RPMI8226 (cell line): Measurements from ENCODE around the gene IFNLR1.

Experiments
- DNase-seq: peaks from one replicate; pipeline ENCODE4 v3.0.0-alpha.2; 2015

Gene IFNLR1

GRCh38 chr1:24175033-24175755 lies 11.9 kb downstream of the IFNLR1 start:
- DNase-seq, result no peak

GRCh38 chr1:24173638-24174575 lies 13.2 kb downstream of the IFNLR1 start:
- DNase-seq, result no peak

DNA sequence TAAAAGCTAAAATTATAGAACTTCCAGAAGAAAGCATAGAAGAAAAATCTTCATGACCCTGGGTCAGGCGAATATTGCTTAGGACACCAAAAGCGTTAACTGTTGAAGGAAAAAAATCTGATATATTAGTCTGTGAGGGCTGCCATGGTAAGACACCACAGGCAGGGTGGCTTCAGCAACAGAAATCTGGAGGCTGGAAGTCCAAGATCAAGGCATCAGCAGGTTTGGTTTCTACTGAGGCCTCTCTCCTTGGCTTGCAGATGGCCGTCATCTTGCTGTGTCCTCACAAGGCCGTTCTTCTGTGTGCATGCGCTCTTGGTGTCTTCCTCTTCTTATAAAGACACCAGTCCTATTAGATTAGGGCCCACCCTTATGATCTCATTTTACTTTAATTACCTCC lies 14.5 kb downstream of the IFNLR1 start:
- no peak for DNase-seq

DNA sequence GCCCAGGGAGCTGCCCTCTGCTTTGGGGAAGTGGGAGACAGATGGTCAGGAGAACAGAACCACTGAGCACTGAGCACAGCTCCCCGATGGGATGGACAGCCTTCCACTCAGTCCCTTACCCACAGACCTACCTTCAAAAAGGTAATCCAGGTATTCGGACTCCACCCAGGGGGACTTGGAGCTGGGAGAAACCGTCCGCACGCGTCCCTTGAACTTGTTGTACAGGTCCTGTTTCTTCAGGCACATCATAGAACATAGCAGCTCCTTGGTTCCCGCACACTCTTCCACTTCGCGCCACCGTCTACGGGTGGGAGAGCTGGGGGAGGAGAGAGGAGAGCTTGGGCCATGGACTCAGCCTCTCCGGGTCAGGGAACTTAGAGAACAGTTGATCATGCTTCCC lies 17.8 kb downstream of the IFNLR1 start:
- no peak for DNase-seq

DNA sequence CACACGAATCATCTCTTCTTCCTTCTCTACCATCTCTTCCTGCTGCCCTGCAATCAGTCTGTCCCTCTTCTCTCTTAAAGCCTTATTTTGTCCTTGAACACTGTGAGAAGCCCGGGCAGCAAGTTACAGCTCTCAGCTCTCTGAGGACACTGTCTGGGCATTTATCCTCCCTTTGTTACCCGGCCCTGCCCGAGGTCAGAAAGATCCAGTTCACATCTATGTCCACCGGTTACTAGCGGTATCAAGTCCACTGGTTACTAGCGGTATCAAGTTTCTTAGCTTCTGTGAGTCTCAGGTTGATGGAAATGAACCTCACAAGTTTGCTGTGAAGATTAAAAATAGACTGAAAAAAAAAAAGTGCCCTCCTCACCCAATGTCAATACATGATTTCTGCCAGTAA lies 18.8 kb downstream of the IFNLR1 start:
- DNase-seq, result no peak

GRCh38 chr1:24167008-24167407 lies 20.1 kb downstream of the IFNLR1 start:
- DNase-seq, result no peak

- no peak for DNase-seq
Measured at GRCh38 chr1:24165500-24165899, 21.6 kb downstream of the IFNLR1 start.

- DNase-seq, result no peak
Measured at GRCh38 chr1:24164004-24164403, 23.1 kb downstream of the IFNLR1 start.

DNA sequence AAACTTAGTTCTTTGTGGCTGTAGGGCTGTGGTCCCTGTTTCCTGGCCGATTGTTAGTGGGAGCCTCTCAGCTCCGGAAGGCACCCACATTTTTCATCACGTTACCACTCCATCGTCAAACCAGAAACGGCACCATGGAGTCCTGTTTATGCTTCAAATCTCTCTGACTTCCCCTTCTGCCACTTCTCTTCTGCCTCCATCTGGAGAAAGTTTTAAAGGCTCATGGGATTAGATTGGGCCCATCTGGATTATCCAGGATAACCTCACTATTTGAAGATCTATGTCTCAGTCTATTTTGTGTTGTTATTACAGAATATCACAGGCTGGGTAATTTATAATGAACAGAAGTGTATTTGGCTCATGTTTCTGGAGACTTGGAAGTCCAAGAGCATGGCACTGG lies 24.9 kb downstream of the IFNLR1 start:
- no peak for DNase-seq

DNA sequence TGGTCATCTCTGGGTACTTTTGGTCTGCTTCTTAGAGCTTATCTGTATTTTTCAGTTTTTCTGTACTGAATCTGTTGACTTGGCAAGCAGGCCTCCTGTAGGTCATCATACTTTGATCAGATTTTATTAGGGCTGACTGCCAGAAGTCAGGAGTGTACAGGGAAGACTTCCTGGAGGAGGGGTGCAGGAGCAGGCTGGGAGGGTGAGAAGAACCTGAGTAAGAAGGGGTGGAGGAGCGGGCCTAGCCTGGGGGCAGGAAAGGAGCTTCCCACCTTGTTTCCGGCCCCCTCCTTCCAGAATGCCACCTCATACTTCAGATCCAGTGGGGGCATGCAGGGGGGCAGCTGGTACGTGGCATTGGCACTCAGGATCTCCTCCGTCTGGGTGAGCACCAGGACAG lies 25.8 kb downstream of the IFNLR1 start:
- no peak for DNase-seq

- no peak for DNase-seq
Measured at GRCh38 chr1:24159366-24159765, 27.7 kb downstream of the IFNLR1 start.

DNA sequence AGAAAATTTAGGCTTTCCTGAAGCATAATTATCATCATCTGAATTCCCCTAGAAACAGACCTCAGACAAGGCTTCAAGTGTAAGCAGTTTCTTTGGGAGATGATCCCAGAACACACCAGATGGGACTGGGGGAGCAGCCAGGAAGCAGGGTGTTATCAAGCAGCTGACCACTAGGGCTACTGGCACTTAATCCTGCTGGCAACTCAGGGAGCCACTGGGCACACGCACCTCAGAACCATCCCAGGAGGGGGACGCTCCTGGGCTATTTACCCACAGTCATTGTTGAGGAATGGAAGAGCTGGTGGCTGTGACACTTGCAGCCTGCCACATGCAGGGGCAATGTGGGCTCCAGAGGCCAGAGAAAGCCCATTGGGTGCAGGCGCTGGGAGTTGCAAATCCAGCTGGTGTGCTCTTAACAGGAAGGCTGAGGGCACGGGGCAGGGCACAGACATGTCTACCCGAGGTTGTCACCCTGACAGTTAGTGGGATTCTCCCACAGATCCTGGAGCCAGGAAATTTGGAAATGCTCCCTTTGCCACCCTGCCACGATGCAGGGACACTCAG lies 29.1 kb downstream of the IFNLR1 start:
- DNase-seq, result no peak

- DNase-seq, result no peak
Measured at GRCh38 chr1:24156542-24157260, 30.4 kb downstream of the IFNLR1 start.

- no peak for DNase-seq
Measured at GRCh38 chr1:24155011-24155782, 31.9 kb downstream of the IFNLR1 start.

DNA sequence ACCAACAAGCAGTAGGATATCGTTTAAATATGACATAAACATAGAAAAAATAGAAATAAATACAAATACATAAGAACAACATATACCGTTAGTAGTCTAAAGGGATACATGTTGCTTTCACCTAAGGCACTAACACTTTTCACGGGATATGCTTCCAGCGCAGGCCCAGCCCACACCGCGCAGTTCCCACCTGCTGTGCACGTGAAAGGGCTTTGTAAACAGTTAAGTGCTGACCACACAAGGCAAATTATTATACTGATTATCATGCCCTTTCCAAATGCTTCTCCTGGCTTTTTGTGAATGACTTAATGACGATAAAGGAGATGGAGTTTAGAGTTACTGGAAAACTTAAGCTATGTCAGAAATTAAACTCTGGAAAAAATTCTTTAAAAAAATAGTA lies 32.9 kb downstream of the IFNLR1 start:
- DNase-seq, result no peak

GRCh38 chr1:24152631-24153494 lies 34.2 kb downstream of the IFNLR1 start:
- no peak for DNase-seq

DNA sequence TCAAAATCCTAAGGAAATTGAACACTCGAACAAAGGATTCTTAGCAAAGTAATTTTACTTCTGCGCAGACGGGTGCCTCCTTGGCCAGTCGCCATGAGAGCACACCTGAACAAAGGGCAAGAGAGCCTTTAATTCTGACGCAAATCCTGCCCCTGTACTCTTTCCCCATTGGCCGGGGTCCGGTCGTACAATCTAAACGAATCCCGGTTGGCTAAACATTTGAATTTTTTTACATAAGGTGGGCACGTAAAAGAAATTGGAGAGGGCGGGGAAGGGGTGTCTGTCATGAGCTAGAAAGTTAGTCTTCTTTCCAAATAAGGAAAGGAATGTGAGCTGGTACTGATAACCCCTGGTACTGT lies 35.9 kb downstream of the IFNLR1 start:
- DNase-seq, result peak; percentile 69

GRCh38 chr1:24150234-24151174 lies 36.6 kb downstream of the IFNLR1 start:
- DNase-seq, result peak; percentile 86

GRCh38 chr1:24149866-24150233 lies 37.2 kb downstream of the IFNLR1 start:
- DNase-seq, result no peak

DNA sequence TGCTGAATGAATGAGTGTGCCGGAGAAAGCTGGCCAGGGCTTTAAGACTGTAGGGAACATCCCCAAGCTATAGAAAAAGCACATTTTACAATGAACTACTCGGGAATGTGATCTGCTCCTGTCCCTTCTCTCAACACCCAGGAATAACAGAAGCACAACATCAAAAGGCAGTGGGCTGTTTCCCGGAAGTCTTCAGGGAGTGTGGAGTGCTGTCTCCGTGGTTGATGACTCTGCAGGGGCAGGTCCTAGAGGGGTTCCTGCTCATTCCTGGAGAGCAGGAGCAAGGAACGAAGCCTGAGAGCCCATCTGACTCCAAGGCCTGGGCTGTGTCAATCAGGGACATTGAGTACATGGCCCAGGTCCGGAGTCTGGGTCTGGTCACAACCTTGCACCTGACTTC lies 39.3 kb downstream of the IFNLR1 start:
- no peak for DNase-seq
